A172 (cell line): ENCODE data around the gene PPP1R26. TPM values are rescaled to one million over a fixed set of nuclear protein-coding genes. Genes with fewer than 3 reads are reported as not detected.
A peak's percentile ranks its signal among the peaks of the same experiment; 100 is the strongest.
"Not testable (repeated sequence)": the region's sequence is repeated elsewhere in the genome, so short reads cannot be mapped to it uniquely, and the experiment has no call there.

Source experiments
- DNase-seq: peaks from one replicate; pipeline ENCODE4 v3.0.0-alpha.2; 2015; ENCODE audit warnings: low spot score
- total RNA-seq: library from RNA; depleted of rRNA; stranded (reverse); fragments of >200 nt; shearing (Covaris generic); gene quantifications from 2 replicates; pipeline ENCODE4 v1.2.3, GENCODE V29; 2014; rRNA removed

PPP1R26 gene
- total RNA-seq, 1 experiment from 2014 or later = 30.9 TPM

GRCh38 chr9:135522931-135523330 is 43.3 kb downstream of the PPP1R26 start:
- no peak for DNase-seq

DNA sequence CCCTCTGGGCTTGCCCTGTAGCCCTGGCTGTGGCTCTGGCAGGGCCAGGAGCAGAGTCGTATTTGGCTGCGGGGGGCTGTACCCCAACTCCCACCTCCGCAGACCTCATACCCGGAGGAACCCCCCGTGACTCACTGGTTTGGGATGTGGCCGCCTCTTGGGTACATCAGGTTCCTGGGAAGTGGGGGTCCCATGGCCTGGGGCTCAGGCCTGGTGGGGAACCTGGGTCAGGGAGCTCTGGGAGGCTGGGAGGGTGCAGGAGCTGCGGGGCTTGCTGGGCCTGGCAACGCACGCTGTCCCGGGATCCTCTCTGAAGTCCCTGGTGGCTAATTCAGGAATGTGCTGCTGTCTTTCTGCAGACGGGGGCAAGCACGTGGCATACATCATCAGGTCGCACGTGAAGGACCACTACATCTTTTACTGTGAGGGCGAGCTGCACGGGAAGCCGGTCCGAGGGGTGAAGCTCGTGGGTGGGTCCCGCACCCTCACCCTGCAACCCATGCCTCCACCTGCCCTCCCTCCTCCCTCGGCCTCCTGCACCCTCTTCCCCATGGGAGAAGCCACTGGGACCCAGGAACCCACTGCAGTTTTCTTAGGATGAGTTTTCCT is 44.0 kb downstream of the PPP1R26 start:
- no peak for DNase-seq

DNA sequence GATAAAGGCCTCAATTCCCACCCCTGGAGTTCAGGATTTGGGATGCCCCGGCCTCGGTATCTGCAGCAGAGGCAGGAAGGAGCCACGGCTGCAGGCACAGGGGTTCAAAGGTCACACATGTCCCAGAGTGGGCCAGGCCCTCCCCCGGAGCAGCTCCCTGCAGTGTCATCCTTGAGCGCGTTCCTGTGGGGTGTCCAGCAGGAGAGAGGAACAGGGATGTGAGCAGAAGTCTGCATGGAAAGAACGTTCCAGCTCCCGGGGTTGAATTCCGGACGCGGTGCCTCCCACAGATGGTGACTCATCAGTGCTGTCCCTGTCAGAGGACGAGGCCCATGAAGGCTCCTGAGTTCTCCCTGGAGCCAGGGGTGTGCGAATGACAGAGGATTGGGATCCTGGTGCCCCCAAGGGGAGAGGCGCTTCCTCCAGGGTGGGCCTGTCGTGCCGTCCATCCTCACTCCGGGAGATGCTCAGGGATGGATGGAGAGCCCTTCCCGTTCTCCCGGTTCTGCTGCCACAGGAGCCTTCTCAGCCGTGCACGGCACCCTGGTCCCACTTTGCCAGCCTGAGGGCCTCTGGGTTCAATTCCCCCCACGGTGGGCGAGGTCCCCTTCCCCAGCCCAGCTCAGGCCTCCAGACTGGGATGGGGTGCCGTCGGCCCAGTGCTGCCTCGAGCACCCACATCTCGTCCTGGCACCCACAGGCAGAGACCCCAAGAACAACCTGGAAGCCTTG is 44.7 kb downstream of the PPP1R26 start:
- peak; percentile 75 for DNase-seq

- DNase-seq = no peak
Observed at GRCh38 chr9:135525241-135526088, 45.9 kb downstream of the PPP1R26 start.

DNA sequence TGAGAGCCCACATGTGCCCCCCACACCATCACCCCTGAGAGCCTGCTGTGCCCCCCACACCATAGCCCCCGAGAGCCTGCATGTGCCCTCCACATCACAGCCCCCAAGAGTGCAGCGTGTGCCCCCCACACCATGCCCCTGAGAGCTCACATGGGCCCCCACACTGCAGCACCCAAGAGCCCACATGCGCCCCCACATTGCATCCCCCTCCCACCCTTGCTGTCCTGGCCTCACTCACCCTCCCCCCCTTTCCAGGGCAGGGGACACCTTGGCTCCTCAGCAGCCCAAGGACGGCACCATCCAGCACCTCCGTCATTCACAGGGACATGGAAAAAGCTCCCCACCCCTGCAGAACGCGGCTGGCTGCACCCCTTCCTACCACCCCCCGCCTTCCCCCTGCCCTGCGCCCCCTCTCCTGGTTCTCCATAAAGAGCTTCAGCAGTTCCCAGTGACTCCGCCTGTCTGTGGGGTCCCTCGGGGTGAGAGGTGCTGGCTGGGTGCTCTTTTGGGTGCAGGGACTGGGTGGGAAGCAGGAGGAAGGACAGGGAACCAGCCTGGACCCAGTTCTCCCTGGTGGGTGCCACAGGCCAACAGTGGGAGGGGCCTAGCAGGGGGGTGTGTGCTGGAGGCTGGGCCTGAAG is 46.6 kb downstream of the PPP1R26 start:
- DNase-seq = no peak

DNA sequence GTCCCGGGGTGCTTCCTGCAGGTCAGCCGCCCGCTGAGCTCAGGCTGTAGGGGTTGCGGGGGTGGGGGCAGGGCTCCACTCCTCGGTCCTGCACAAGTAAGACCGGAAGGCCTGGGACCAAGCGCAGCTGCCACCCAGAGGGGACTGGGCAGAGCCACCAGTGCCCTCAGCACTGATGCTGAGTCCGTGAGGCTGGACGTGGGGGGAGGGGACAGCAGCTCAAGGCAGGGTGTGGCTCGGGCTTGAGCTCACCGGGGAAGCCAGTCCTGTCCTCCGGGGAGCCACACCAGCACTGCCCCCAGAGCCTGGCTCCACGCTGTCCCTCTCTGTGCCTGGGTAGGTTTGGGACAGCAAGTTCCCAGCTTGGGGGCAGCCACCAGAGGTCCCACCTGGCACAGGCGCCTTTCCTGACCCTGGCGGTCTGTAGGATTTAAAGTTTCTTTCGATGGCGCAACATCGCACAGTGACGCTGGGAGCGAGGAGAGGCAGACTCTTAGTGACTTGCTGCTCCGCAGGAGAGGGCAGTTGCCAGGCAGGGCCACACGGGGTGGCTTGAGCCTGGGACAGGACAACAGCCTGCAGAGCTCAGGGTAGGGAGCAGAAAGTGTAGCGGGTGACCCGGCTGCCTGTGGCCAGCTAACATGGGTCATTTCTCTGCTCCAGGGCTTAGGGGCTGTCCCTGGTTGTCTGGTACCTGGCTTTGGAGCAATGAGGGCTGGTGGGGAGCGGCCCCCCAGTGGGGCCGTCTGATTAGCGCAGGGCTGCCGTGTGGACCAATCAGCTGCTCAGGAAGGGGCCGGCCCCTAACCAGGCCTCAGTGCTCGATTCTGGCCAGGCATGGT is 47.4 kb downstream of the PPP1R26 start:
- no peak for DNase-seq

DNA sequence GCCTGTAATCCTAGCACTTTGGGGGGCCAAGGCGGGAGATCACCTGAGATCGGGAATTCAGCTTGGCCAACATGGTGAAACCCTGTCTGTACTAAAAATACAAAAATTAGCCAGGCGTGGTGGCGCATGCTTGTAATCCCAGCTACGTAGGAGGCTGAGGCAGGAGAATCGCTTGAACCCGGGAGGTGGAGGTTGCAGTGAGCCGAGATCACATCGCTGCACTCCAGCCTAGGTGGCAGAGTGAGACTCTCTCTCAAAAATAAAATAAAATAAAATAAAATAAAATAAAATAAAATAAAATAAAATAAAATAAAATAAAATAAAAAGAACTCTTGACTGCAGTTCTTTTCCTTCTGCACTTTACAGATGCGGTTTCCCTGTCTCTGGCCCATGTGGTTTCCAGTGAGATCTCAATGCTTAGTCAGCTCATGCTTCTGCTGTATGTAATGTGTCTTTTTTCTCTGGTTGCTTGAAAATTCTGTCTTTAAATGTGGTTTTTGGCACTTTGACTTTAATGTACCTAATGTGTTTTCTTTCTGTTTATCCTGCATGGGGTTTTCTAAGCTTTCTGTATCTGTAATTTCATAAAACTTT is 49.4 kb downstream of the PPP1R26 start:
- not testable (repeated sequence) for DNase-seq

- DNase-seq = no peak
Observed at GRCh38 chr9:135530146-135530545, 50.6 kb downstream of the PPP1R26 start.

DNA sequence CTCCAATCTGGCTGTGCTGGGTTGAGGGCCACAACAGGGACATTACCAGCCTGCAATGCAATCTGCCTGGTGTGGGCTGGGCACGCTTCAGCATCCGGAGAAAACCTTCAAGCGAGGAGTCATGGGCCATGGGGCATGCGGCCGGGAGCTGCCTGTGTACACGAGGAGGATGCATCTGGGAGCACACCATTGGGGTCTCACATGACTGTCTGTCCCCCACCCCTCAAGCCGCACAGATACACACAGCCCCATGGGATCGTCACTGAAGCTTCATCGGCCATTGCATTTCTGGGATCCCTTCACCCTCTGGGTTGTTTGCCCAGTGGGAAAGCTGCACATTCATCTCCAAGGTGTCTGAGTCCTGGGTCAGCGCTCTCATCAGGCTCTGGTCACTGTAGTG is 51.5 kb downstream of the PPP1R26 start:
- DNase-seq = no peak

- DNase-seq = no peak
Observed at GRCh38 chr9:135533113-135533512, 53.5 kb downstream of the PPP1R26 start.

- DNase-seq = no peak
Observed at GRCh38 chr9:135533674-135534073, 54.1 kb downstream of the PPP1R26 start.

GRCh38 chr9:135534192-135534711 is 54.7 kb downstream of the PPP1R26 start:
- not testable (repeated sequence) for DNase-seq

DNA sequence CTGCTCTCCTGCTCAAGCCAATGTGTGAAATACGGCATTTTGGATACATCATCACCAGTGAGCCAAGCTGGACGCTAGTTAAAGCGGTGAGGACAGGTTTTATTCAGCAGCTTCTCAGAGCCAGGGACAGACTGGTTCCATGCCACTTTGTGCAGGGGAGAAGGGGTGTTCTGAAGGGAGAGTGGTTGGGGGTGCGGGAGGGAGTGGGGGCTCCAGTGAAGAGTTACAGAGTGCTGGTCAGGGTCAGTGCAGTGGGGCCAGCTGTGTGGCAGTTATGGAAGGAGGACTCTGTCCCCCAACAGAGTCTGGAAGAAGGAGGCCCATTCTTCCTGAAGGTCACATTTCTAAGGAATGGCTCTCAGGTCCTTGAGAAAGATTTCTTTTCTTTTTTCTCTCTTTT is 55.2 kb downstream of the PPP1R26 start:
- not testable (repeated sequence) for DNase-seq

DNA sequence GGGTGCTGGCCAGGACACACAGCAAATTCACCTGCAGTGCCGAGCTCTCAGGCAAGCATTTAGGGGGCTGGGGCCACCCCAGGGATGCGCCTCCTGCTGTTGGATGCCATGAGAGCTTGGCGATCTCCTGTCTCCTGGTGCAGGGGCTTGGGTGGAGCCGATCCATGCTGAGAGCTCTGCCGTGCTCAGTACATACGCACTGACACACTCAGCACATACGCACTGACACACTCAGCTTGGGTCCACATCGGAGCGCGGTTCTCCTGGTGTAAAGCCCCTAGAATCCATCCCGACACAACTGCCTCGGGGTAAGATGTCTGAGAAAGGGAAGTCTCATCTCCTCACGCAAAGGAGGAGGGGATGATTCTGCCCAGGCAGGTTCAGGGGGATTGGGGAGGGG is 56.0 kb downstream of the PPP1R26 start:
- not testable (repeated sequence) for DNase-seq

- peak; percentile 53 for DNase-seq
Observed at GRCh38 chr9:135536216-135536615, 56.6 kb downstream of the PPP1R26 start.

Other genes starting within 250 kb of the PPP1R26 start
- gene MRPS2, start 20.9 kb downstream of the PPP1R26 start, total RNA-seq = 52.5 and 54.2 TPM in 2 replicates
- gene LCN1, start 41.7 kb downstream of the PPP1R26 start, total RNA-seq = 0.47 TPM in 1 of 2 replicates, not detected in the other
- not detected in 2 replicates for gene OBP2A, start 66.3 kb downstream of the PPP1R26 start, total RNA-seq
- gene PAEP, start 82.0 kb downstream of the PPP1R26 start, total RNA-seq = not detected in 2 replicates
- gene GLT6D1, start 159.8 kb downstream of the PPP1R26 start, total RNA-seq = not detected in 2 replicates
- gene LCN9, start 183.5 kb downstream of the PPP1R26 start, total RNA-seq = not detected in 2 replicates
- gene SOHLH1, start 219.7 kb downstream of the PPP1R26 start, total RNA-seq = not detected in 2 replicates
- gene KCNT1, start 222.4 kb downstream of the PPP1R26 start, total RNA-seq = not detected in 2 replicates